H1 (cell line): ENCODE data around the gene CUL1. TPM values are rescaled to one million over a fixed set of nuclear protein-coding genes. Genes with fewer than 3 reads are reported as not detected.

Source experiments
- CTCF ChIA-PET: fragments of 300-600 bp; sonication (Branson Sonifier 250); formaldehyde crosslinking; loops from one replicate; lab custom pipeline; 2021; ENCODE audit not compliant: partially characterized antibody; lab: Charles Lee
- POLR2A ChIA-PET: fragments of 300-600 bp; sonication (Branson Sonifier 250); formaldehyde crosslinking; loops from one replicate; lab custom pipeline; 2021; ENCODE audit warnings: inconsistent platforms; ENCODE audit not compliant: partially characterized antibody; lab: Charles Lee
- DNase-seq, 2 experiments: peaks; one replicate each; pipeline versions ENCODE4 v3.0.0 to v3.0.0-alpha.2; 2010 to 2022; ENCODE audit warnings: low spot score in 2 of 2, low read depth in 1 of 2, mixed read lengths in 1 of 2
- FAIRE-seq: peaks from 2 replicates; lab custom pipeline; 2011; peaks lifted over from hg19 to GRCh38; lab: Jason Lieb, UNC
- H2AFZ ChIP-seq: 2 replicates; pipeline ENCODE4 v1.8.1; 2012; ENCODE audit warnings: low read length, inconsistent platforms
- H2AK5ac ChIP-seq: 2 replicates; pipeline ENCODE4 v1.6.1; 2013; ENCODE audit warnings: low read depth, low read length
- H2BK120ac ChIP-seq: replicated peaks from 2 replicates; pipeline ENCODE3; 2013; ENCODE audit warnings: low read depth, low read length, inconsistent platforms
- H2BK12ac ChIP-seq: 2 replicates; pipeline ENCODE4 v1.6.1; 2013; ENCODE audit warnings: low read depth, low read length
- H2BK15ac ChIP-seq: 2 replicates; pipeline ENCODE4 v1.6.1; 2013; ENCODE audit warnings: low read length
- H2BK20ac ChIP-seq: 2 replicates; pipeline ENCODE4 v1.6.1; 2013; ENCODE audit warnings: low read length
- H2BK5ac ChIP-seq: 2 replicates; pipeline ENCODE4 v1.6.1; 2013; ENCODE audit warnings: low read depth, low read length
- H3K14ac ChIP-seq: 2 replicates; pipeline ENCODE4 v1.6.1; 2013; ENCODE audit warnings: inconsistent platforms; ENCODE audit not compliant: insufficient read length
- H3K18ac ChIP-seq: 2 replicates; pipeline ENCODE4 v1.6.1; 2013; ENCODE audit warnings: low read length; ENCODE audit errors: extremely low read depth
- H3K23ac ChIP-seq: 2 replicates; pipeline ENCODE4 v1.6.1; 2013; ENCODE audit warnings: inconsistent platforms; ENCODE audit not compliant: insufficient read length
- H3K23me2 ChIP-seq: 2 replicates; pipeline ENCODE4 v1.6.1; 2013; ENCODE audit warnings: low read depth, low read length
- H3K27ac ChIP-seq: 2 replicates; pipeline ENCODE4 v1.6.1; 2011; ENCODE audit warnings: low read depth, low read length, inconsistent platforms
- H3K27me3 ChIP-seq, 4 experiments: replicated peaks in 1 of 4; 1 replicate in 1 of 4; 2 replicates in 3 of 4; pipeline versions ENCODE4 v1.6.1 to v1.8.1; 2011 to 2013; ENCODE audit warnings: low read length in 3 of 4, mild to moderate bottlenecking in 3 of 4, inconsistent platforms in 2 of 4, mixed read lengths in 2 of 4, moderate library complexity in 1 of 4; ENCODE audit not compliant: control insufficient read depth in 3 of 4, insufficient read depth in 3 of 4; ENCODE audit errors: extremely low read depth in 1 of 4
- H3K36me3 ChIP-seq, 4 experiments: 2 replicates each; pipeline versions ENCODE4 v1.6.1 to v1.8.1; 2011 to 2013; ENCODE audit warnings: mild to moderate bottlenecking in 4 of 4, low read length in 3 of 4, moderate library complexity in 2 of 4, control low read depth in 1 of 4, inconsistent platforms in 1 of 4; ENCODE audit not compliant: insufficient read depth in 4 of 4, control insufficient read depth in 2 of 4
- H3K4ac ChIP-seq: replicated peaks from 2 replicates; pipeline ENCODE3; 2013; ENCODE audit warnings: low read length, low read depth, mixed read lengths, inconsistent platforms; ENCODE audit not compliant: insufficient read length
- H3K4me1 ChIP-seq, 4 experiments: replicated peaks in 1 of 4; 1 replicate in 1 of 4; 2 replicates in 3 of 4; pipeline versions ENCODE4 v1.6.1 to v1.8.1; 2011 to 2013; ENCODE audit warnings: low read length in 3 of 4, inconsistent platforms in 2 of 4, mixed read lengths in 1 of 4; ENCODE audit not compliant: insufficient read depth in 4 of 4, control insufficient read depth in 3 of 4
- H3K4me2 ChIP-seq, 2 experiments: 2 replicates each; pipeline versions ENCODE4 v1.6.1 to v1.8.1; 2011 to 2013; ENCODE audit warnings: low read depth in 2 of 2, low read length in 2 of 2, control low read depth in 1 of 2, inconsistent platforms in 1 of 2, mild to moderate bottlenecking in 1 of 2; ENCODE audit not compliant: insufficient read depth in 1 of 2
- H3K4me3 ChIP-seq, 4 experiments: fragments of 200-600, 300-600 bp in 1 of 4; sonication (generic), shearing (Covaris generic), sonication (Bioruptor Twin) in 1 of 4; 2 replicates each; pipeline versions ENCODE4 v1.5.1 to v1.8.1; 2011 to 2016; ENCODE audit warnings: low read length in 4 of 4, low read depth in 3 of 4, control low read depth in 2 of 4, inconsistent platforms in 2 of 4, mild to moderate bottlenecking in 2 of 4, mixed read lengths in 1 of 4, moderate library complexity in 1 of 4; ENCODE audit not compliant: insufficient read depth in 2 of 4; ENCODE audit errors: extremely low read depth in 1 of 4
- H3K56ac ChIP-seq: replicated peaks from 2 replicates; pipeline ENCODE3; 2013; ENCODE audit warnings: low read depth, mild to moderate bottlenecking, mixed read lengths, low read length, inconsistent platforms; ENCODE audit not compliant: insufficient read length
- H3K79me1 ChIP-seq: 2 replicates; pipeline ENCODE4 v1.6.1; 2013; ENCODE audit warnings: low read depth, low read length, control low read depth
- H3K79me2 ChIP-seq, 2 experiments: 2 replicates each; pipeline versions ENCODE4 v1.6.1 to v1.8.1; 2012 to 2013; ENCODE audit warnings: low read length in 2 of 2, mild to moderate bottlenecking in 2 of 2, inconsistent platforms in 1 of 2; ENCODE audit not compliant: insufficient read depth in 2 of 2, control insufficient read depth in 1 of 2
- H3K9ac ChIP-seq, 4 experiments: replicated peaks in 1 of 4; 1 replicate in 1 of 4; 2 replicates in 3 of 4; pipeline versions ENCODE4 v1.6.1 to v1.8.1; 2011 to 2013; ENCODE audit warnings: low read depth in 3 of 4, low read length in 3 of 4, control low read depth in 2 of 4, mild to moderate bottlenecking in 2 of 4, moderate library complexity in 2 of 4, inconsistent platforms in 1 of 4; ENCODE audit errors: extremely low read depth in 1 of 4
- H3K9me3 ChIP-seq, 2 experiments: 2 replicates each; pipeline versions ENCODE4 v1.6.1 to v1.8.1; 2012 to 2013; ENCODE audit warnings: mild to moderate bottlenecking in 2 of 2, moderate library complexity in 2 of 2, control low read depth in 1 of 2, inconsistent platforms in 1 of 2, low read depth in 1 of 2, low read length in 1 of 2, mixed read lengths in 1 of 2; ENCODE audit not compliant: insufficient read depth in 2 of 2
- H4K20me1 ChIP-seq, 2 experiments: replicated peaks in 1 of 2; 2 replicates each; pipeline versions ENCODE3 to v1.8.1; 2011 to 2013; ENCODE audit warnings: inconsistent platforms in 2 of 2, low read length in 2 of 2, mild to moderate bottlenecking in 1 of 2; ENCODE audit not compliant: insufficient read depth in 2 of 2, control insufficient read depth in 1 of 2
- H4K5ac ChIP-seq: 2 replicates; pipeline ENCODE4 v1.6.1; 2013; ENCODE audit warnings: low read length, low read depth, mixed read lengths, inconsistent platforms; ENCODE audit not compliant: insufficient read length
- H4K8ac ChIP-seq: 2 replicates; pipeline ENCODE4 v1.8.0; 2013; ENCODE audit warnings: mild to moderate bottlenecking, moderate library complexity, low read length, inconsistent platforms; ENCODE audit not compliant: insufficient read depth; ENCODE audit errors: extremely low read depth
- H4K91ac ChIP-seq: replicated peaks from 2 replicates; pipeline ENCODE3; 2013; ENCODE audit warnings: low read length, mixed read lengths, inconsistent platforms; ENCODE audit not compliant: insufficient read length
- ASH2L ChIP-seq: fragments of 200-600, 300-600 bp; sonication (generic); IDR thresholded peaks from one replicate; pipeline ENCODE4 v1.7.1; 2017; ENCODE audit warnings: low read length
- BRCA1 ChIP-seq: IDR thresholded peaks from 2 replicates; pipeline ENCODE4 v1.6.1; 2012; ENCODE audit warnings: low read depth, low read length, improper control_type of control experiment
- CHD2 ChIP-seq: IDR thresholded peaks from 2 replicates; pipeline ENCODE4 v1.6.1; 2012; ENCODE audit warnings: low read length, improper control_type of control experiment
- CREB1 ChIP-seq: IDR thresholded peaks from 2 replicates; pipeline ENCODE4 v1.6.1; 2012; ENCODE audit warnings: inconsistent platforms
- KDM1A ChIP-seq: fragments of 200-600, 300-600 bp; sonication (generic); IDR thresholded peaks from 2 replicates; pipeline ENCODE4 v1.7.1; 2016; ENCODE audit warnings: mild to moderate bottlenecking, low read length, borderline replicate concordance
- RFX5 ChIP-seq: IDR thresholded peaks from 2 replicates; pipeline ENCODE4 v1.6.1; 2011; ENCODE audit warnings: low read depth, low read length, improper control_type of control experiment, borderline replicate concordance
- RNF2 ChIP-seq: fragments of 200-900, 300-1000 bp; sonication (generic); IDR thresholded peaks from 2 replicates; pipeline ENCODE4 v1.7.1; 2016; ENCODE audit warnings: borderline replicate concordance, low read depth, mild to moderate bottlenecking, antibody characterized with exemption, low read length; ENCODE audit not compliant: poor library complexity, severe bottlenecking; ENCODE audit errors: missing control alignments
- WGBS, 2 experiments: shearing (Covaris generic) in 1 of 2; methylation state at CpG; one replicate each; pipeline versions ENCODE4 v1.1.6 to v1.1.7; 2013 to 2015; ENCODE audit warnings: low lambda C conversion rate in 2 of 2, mixed read lengths in 2 of 2, inconsistent platforms in 1 of 2, low coverage in 1 of 2, missing lambda C conversion rate in 1 of 2; ENCODE audit not compliant: insufficient replicate concordance in 2 of 2, insufficient coverage in 1 of 2, insufficient read length in 1 of 2; ENCODE audit errors: extremely low coverage in 1 of 2, missing lambda C conversion rate in 1 of 2; 5-methylcytosine and 5-hydroxymethylcytosine counted together
- polyA plus RNA-seq, 7 experiments: library from polyadenylated mRNA; depleted of rRNA in 3 of 7; stranded (reverse) in 5 of 7; unstranded in 2 of 7; fragments of >200 nt in 5 of 7; fragments of 200-250 nt in 2 of 7; gene quantifications; 1 replicate in 5 of 7; 2 replicates in 1 of 7; 4 replicates in 1 of 7; pipeline versions ENCODE4 v1.2.1 to v1.2.3, GENCODE V29; 2011 to 2013; ENCODE audit warnings: missing spikeins in 2 of 7, mixed read lengths in 2 of 7
- total RNA-seq: library from RNA; stranded (reverse); fragmentation: NEBNext Ultra II Directional; extraction: Animal tissue kit (Norgen Biotek cat#: 25700); gene quantifications from 2 replicates; pipeline ENCODE4 v1.2.1, GENCODE V29; 2021

CUL1 gene
- total and polyA plus RNA-seq, 2 of the 8 experiments (the other 6 are each of a cell fraction or from before 2014, with no cell fraction given): 33.0 to 77.3 TPM

GRCh38 chr7:148726385-148726784 is 27.7 kb downstream of the CUL1 start:
- Histone ChIP-seq H3K4me1 (peaks cover 0 to 13% (median 5%) of the 10 kb centered on the region in 4 experiments; a peak in 2 of 7 replicates), H2BK5ac (no peak overlapping the region), H2BK20ac (no peak overlapping the region), H2AFZ (no peak overlapping the region), H3K27ac (no peak overlapping the region), H3K79me1 (peaks cover 11% of the 10 kb centered on the region), H3K14ac (no peak overlapping the region), H3K36me3 (peaks cover 0 to 17% (median 5%) of the 10 kb centered on the region in 4 experiments; a peak in 5 of 8 replicates), H3K79me2 (peaks cover 32 to 100% of the 10 kb centered on the region in 2 experiments), H3K56ac (no peak overlapping the region), H2BK120ac (no peak overlapping the region), H3K18ac (no peak overlapping the region), H4K20me1 (peaks cover 8 to 23% of the 10 kb centered on the region in 2 experiments), H3K23ac (no peak overlapping the region), H2AK5ac (no peak overlapping the region), H3K9ac (no peak overlapping the region; a peak in 1 of 7 replicates), H3K9me3 (no peaks in the 10 kb centered on the region), H3K27me3 (no peaks in the 10 kb centered on the region), H2BK12ac (no peak overlapping the region), H4K5ac (no peak overlapping the region), H3K4me3 (no peak overlapping the region), H4K91ac (no peak overlapping the region), H3K23me2 (no peaks in the 10 kb centered on the region), H3K4ac (no peak overlapping the region), H2BK15ac (no peak overlapping the region), H3K4me2 (no peak overlapping the region), H4K8ac (no peak overlapping the region)
- no peak for DNase-seq
- ChIA-PET POLR2A (no interaction called here), CTCF (no interaction called here)
- 91% methylated on average over 2 of the region's 2 CpGs; no CpG with 5 or more reads in 1 of the 2 experiments for WGBS, 2 experiments
- FAIRE-seq: no peak
- no peak for TF ChIP-seq CHD2
- no peak for TF ChIP-seq CREB1
- no peak for TF ChIP-seq ASH2L
- TF ChIP-seq KDM1A: no peak
- TF ChIP-seq RNF2: no peak
- TF ChIP-seq RFX5: no peak
- TF ChIP-seq BRCA1: no peak
